Measurements from ENCODE around the gene TOM1L2.

TOM1L2 gene

GRCh38 chr17:17845046-17845775 lies 127.0 kb downstream of the TOM1L2 start:
- DNase-seq: no peak

- no peak for DNase-seq
Measured at GRCh38 chr17:17844500-17844899, 127.7 kb downstream of the TOM1L2 start.

DNA sequence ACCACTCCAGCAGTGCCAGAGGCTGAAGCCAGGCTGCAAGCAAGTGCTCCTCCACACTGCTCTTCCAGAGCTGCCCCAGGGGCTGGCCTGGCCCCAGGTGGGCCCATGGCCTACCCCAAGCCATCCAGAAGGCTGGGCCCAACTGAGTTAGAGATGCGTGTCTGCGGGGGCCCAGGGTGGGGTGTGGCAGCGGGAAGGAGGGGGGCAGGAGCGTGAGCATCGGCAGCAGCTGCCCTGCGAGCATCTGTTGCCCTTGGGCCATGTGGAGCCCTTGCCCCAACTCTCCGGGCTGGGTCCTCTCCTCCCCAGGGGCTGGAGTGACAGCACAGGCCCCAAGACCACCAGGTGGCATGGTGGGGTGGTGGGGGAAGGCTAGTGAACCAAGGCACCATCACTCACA lies 128.1 kb downstream of the TOM1L2 start:
- no peak for DNase-seq

GRCh38 chr17:17843096-17843495 lies 129.1 kb downstream of the TOM1L2 start:
- no peak for DNase-seq

- DNase-seq: no peak
Measured at GRCh38 chr17:17842111-17842876, 129.9 kb downstream of the TOM1L2 start.

- no peak for DNase-seq
Measured at GRCh38 chr17:17841601-17842025, 130.6 kb downstream of the TOM1L2 start.

DNA sequence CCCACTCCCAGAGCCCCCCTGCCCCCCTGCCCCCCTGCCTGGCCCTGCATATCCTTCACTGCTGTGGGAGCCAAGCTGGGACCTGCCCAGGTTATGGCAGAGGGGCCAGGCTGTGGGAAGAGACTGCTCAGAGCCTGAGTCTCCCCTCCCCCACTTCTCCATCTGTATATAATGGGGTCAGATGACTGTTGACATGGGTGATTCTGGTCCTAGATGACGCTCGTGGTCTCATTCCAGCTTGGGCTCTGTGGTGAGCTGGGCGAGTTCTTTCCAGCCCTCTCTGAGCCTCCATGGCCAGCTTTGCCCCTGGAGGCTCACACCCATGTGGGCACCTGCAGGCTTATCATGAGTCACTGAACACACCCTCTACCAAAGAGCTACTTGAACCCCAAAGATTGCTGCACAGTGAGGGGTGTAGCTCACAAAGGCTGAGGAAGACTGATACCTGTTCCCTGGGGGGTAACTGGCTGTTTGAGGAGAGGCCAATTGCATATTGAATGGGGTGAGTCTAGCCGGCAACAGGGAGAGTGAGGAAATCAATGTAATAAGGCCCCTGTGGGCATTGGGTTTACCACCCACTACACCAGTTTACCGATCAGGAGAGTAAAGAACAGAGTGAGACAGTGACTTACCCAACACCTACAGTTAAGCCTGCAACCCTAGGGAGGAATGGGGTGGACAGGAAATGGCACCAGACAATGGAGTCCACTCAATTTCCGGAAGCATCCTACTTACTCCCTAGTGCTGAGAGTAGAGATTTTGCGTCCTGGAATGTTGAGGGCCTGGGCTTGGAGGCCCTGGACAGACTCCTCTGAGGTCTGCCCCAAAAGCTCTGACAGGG lies 131.2 kb downstream of the TOM1L2 start:
- DNase-seq: peak in 2 of 6 experiments; percentile 25 to 32

DNA sequence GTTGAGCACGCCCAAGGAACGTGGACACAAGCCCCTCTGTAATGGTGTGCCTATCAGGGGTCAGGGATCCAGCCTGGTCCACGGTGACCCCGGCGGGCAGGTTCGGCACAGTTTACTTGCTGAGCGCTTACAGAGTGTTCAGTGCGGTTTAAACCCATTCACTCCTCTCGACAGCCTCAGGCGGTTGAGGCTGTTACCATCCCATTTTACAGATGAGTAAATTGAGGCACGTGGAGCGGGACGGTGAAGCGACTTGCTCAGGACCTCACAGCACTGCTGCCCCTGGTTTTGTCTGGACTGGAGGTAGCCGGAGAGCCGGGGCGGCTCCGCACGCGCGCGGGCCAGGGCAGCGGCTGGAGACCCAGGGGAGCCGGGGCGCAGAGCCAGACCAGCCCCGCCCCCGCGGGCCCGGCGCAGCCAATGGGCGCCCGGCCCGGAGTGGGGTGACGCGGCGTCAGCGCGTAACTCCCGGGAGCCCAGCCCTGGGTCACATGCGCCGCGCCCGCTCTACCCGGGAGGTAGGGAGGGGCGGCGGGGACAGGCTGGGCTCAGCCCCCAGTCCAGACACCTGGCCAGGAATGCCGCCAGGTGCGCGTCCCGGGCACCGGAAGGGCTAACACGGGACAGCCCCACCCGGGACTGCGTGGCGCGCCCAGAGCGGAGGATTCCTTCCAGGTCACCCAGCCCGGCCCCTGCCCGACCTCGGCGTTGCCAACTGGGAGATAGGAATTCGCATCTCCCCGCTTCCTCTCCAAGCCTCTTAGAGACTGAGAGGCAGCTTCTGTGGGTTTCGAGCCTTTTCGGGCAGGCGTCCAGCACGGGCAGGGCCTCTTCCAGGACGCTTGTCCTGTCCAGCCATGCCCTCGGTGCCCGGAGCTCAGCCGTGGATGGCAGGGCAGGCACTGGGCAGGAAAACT lies 132.2 kb downstream of the TOM1L2 start:
- DNase-seq: peak; percentile 52 to 76 (median 70)

- DNase-seq: peak in 2 of 6 experiments; percentile 13 to 21
Measured at GRCh38 chr17:17837966-17838962, 133.9 kb downstream of the TOM1L2 start.

DNA sequence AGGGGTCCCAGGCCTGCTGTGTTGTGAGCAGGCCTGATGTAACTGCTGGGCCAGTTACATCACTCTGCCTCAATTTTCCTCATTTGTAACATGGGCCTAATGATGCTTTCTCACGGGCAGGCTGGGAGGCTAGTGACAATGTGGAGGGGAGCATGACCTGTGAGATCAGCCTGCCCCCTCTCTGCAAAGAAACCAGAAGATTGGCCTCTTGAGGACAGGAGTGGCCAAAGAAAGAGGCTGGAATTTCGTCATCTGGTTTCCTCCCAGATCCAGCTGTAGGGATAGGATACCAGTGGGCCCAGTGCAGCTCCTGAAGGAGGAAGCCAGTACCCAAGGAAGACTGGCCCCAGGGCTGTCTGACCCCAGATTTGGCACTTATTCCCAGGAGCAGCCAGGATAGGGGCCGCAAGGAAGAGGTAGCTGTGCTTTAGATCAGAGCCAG lies 134.8 kb downstream of the TOM1L2 start:
- no peak for DNase-seq

DNA sequence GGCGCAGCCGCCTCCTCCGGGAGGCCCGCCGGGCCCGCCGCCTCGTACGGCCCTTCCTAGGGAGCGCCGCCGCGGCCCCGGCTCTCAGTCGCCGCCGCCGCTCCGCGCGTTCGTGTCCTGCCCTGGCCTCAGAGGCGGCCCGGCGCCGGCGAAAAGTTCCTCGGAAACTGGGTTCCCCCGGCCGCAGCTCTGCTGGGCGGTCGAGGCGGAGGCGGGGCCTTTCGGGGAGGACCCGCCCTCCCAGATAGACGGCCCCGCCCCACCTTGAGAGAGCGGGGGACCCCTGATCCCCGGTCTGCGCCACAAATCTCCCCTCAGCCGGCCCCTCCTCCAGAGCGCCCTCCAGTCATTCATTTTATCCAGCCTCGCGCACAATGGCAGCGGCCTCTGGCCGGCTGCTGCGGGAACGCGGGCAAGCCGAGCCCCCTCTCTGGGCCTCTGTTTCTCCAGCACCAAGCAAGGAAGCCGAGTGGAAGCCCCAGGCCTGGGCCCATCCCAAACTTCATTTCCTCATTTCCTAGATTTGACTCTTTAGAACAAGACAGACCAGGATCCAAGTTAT lies 135.3 kb downstream of the TOM1L2 start, which contains the start of gene SREBF1:
Gene SREBF1, minus strand, starts transcription at position 169 of the 562 bp plus-strand sequence. CDS start 169 bp downstream, outside the sequence.
- DNase-seq: peak in 5 of 6 experiments; percentile 51 to 76 (median 63)

GRCh38 chr17:17836250-17836817 lies 135.9 kb downstream of the TOM1L2 start:
- DNase-seq: peak; percentile 91 to 98 (median 96)

DNA sequence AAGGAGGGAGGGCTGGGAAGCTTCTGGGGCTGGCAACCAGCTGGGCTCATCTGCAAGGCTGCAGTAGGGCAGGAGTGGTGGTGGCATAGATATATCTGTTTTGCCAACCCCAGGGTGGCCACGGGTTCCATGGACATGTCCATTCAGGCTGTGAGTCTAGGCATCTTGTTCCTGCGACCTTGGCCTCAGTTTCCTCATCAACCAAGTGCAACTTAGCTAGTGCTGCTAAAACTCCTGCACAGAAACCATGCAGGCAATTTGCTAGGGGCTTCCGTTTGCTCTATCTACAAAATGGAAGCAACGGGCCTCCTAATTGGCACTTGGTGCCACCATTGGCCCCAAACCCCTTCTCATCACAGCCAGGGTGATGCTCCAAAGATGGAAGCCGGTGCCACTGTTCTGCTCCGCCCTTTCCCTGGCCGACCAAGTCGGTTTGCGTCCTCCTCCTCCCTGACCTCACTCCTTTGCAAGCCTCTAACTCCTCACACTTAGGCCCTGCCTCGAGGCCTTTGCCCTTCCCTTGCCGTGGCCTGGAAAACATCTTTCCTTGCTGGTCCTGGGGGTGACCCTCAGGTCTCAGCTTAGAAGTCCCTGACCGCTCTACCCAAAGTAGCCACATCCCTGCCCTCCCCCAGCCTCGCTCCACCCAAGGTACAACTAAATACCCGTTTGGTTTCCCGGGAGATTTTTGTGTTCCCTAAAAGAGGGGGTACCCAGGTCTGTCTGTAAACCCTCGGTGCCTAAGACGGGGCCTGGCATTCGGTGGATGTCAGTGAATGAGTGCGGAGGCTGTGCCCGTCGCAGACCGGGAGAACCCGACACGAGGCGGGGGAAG lies 136.6 kb downstream of the TOM1L2 start:
- DNase-seq: peak in 1 of 6 experiments; percentile 25

DNA sequence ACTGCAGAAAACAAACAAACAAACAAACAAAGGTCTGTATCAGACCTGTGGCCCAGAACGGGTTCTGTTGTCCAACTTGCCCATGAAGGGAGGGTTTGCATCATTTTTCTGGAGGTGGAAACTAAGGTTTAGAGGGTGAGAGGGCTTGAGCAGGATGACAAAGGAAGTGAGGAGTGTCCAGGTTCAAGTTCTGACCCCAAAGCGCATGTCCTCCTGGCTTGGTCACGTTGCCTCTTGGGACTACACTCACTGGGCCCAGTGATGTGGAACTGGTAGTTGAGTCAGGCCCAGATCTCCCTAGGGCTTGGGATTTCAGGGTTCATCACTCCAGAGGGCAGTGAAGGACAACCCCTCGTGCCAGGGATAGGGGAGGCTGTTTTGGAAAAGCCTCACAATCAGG lies 137.2 kb downstream of the TOM1L2 start:
- DNase-seq: no peak

GRCh38 chr17:17833658-17834357 lies 138.4 kb downstream of the TOM1L2 start:
- no peak for DNase-seq

DNA sequence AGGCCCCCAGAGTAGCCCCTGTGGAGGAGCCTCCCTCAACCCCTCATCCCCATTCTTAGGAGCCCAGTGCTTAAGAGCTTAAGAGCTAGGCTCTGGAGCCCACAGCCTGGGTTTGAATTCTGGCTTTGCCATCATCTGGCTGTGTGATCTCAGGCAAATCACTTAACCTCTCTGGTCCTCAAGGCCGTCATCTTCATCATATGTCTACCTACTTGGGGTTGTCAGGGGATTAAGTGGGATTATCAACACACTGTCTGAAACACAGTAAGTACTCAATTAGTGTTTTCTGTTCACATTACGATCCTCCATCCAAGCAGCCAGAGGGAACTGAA lies 140.2 kb downstream of the TOM1L2 start:
- no peak for DNase-seq

GRCh38 chr17:17831208-17832031 lies 140.8 kb downstream of the TOM1L2 start:
- DNase-seq: no peak
